Panc1 (cell line): ENCODE results near the gene GRIK4.

Experiments used
- POLR2AphosphoS5 ChIP-seq: IDR thresholded peaks from 2 replicates; pipeline ENCODE4 v1.6.1; 2012; ENCODE audit warnings: mild to moderate bottlenecking, low read depth, low read length, moderate library complexity
- SIN3A ChIP-seq: IDR thresholded peaks from 2 replicates; pipeline ENCODE4 v1.6.1; 2012; ENCODE audit warnings: low read depth, mild to moderate bottlenecking, low read length, moderate library complexity, borderline replicate concordance; ENCODE audit not compliant: insufficient read depth
- TF ChIP-seq, protein P1 (sequence below): fragments of 450-650 bp; IDR thresholded peaks from 2 replicates; pipeline ENCODE4 v1.5.1; 2017; ENCODE audit warnings: mild to moderate bottlenecking
- TF ChIP-seq, protein P2 (sequence below), 2 experiments: IDR thresholded peaks; 2 replicates each; pipeline ENCODE4 v1.6.1; 2011 to 2012; ENCODE audit warnings: low read depth in 2 of 2, control low read depth in 1 of 2, low read length in 1 of 2, mild to moderate bottlenecking in 1 of 2, moderate library complexity in 1 of 2; ENCODE audit not compliant: insufficient read depth in 1 of 2

DNA sequence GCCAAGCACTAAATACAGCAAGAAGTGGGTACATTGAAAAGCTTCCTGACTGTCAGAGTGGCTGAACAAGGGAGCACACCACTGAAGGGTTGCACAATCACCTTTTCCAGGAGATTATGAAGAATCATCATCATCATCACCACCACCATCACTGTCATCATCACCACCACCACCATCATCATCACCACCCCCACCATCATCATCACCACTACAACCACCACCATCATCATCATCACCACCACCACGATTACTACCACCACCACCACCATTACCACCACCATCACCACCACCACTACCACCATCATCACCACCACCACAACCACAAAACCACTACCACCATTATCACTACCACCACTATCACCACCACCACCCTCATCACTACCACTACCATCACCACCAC, 364.4 kb downstream of the GRIK4 start:
- TF ChIP-seq POLR2AphosphoS5 = no peak
- TF ChIP-seq, protein P1, sequence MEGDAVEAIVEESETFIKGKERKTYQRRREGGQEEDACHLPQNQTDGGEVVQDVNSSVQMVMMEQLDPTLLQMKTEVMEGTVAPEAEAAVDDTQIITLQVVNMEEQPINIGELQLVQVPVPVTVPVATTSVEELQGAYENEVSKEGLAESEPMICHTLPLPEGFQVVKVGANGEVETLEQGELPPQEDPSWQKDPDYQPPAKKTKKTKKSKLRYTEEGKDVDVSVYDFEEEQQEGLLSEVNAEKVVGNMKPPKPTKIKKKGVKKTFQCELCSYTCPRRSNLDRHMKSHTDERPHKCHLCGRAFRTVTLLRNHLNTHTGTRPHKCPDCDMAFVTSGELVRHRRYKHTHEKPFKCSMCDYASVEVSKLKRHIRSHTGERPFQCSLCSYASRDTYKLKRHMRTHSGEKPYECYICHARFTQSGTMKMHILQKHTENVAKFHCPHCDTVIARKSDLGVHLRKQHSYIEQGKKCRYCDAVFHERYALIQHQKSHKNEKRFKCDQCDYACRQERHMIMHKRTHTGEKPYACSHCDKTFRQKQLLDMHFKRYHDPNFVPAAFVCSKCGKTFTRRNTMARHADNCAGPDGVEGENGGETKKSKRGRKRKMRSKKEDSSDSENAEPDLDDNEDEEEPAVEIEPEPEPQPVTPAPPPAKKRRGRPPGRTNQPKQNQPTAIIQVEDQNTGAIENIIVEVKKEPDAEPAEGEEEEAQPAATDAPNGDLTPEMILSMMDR = no peak
- TF ChIP-seq, protein P2, sequence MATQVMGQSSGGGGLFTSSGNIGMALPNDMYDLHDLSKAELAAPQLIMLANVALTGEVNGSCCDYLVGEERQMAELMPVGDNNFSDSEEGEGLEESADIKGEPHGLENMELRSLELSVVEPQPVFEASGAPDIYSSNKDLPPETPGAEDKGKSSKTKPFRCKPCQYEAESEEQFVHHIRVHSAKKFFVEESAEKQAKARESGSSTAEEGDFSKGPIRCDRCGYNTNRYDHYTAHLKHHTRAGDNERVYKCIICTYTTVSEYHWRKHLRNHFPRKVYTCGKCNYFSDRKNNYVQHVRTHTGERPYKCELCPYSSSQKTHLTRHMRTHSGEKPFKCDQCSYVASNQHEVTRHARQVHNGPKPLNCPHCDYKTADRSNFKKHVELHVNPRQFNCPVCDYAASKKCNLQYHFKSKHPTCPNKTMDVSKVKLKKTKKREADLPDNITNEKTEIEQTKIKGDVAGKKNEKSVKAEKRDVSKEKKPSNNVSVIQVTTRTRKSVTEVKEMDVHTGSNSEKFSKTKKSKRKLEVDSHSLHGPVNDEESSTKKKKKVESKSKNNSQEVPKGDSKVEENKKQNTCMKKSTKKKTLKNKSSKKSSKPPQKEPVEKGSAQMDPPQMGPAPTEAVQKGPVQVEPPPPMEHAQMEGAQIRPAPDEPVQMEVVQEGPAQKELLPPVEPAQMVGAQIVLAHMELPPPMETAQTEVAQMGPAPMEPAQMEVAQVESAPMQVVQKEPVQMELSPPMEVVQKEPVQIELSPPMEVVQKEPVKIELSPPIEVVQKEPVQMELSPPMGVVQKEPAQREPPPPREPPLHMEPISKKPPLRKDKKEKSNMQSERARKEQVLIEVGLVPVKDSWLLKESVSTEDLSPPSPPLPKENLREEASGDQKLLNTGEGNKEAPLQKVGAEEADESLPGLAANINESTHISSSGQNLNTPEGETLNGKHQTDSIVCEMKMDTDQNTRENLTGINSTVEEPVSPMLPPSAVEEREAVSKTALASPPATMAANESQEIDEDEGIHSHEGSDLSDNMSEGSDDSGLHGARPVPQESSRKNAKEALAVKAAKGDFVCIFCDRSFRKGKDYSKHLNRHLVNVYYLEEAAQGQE (IDR thresholded peaks at IDR 0.05; ENCODE audit: insufficient read depth in 1 of 2, low read depth in 2 of 2, low read length in 1 of 2) = no peak
- TF ChIP-seq SIN3A = no peak
